ENCODE results near the gene HPS1. TPM values are rescaled to one million over a fixed set of nuclear protein-coding genes. Genes with fewer than 3 reads are reported as not detected.

HPS1 gene
- total and polyA plus RNA-seq, 2 experiments from 2014 or later = 21.4 to 51.2 TPM

DNA sequence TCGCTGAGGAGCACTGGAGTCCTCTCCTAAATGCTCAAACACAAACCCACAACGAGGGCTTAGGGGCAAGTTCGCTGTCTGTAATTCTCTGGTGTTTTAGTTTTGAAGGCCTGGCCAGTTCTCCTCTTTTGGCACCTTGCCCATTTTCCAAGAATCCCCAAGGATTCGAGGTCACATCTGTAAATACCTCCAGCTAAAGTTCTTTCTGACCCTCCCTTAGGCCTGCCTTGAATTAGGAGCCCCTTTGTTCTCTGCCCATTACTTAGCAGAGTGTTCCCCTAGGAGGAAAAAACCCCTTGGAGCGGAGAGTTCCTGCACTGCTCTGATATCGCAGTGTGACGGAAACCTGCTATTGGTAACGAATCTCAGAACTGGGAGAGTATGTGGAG lies 31.0 kb downstream of the HPS1 start:
- H3K27me3 ChIP-seq (ENCODE audit: insufficient read depth) = no peaks in the 10 kb centered on the region
- peak overlapping the region; percentile 79 for H3K4me2 ChIP-seq
- H2AFZ ChIP-seq = no peak overlapping the region
- no peaks in the 10 kb centered on the region for H3F3A ChIP-seq (replicated peaks; ENCODE audit: low read depth)
- Mint-ChIP-seq H3K4me1 (peaks cover 12% of the 10 kb centered on the region; the same call in 2 of the 3 replicates), H3K4me3 (no peak overlapping the region), H3K27me3 (ENCODE audit: insufficient read depth, low read depth, poor library complexity) (peaks cover 7% of the 10 kb centered on the region), H3K36me3 (ENCODE audit: low read depth) (peaks cover 8% of the 10 kb centered on the region; the same call in 2 of the 3 replicates), H3K27ac (no peak overlapping the region), H3K9me3 (no peaks in the 10 kb centered on the region)
- no peaks in the 10 kb centered on the region for H3K36me3 ChIP-seq (ENCODE audit: insufficient read depth)
- H3K9me2 ChIP-seq (ENCODE audit: insufficient read depth) = no peaks in the 10 kb centered on the region
- no peak overlapping the region for H3K4me3 ChIP-seq
- H4K20me1 ChIP-seq (replicated peaks; ENCODE audit: insufficient read depth) = no peaks in the 10 kb centered on the region
- no peaks in the 10 kb centered on the region for H3K79me2 ChIP-seq (replicated peaks; ENCODE audit: insufficient read depth)
- ATAC-seq (no peak), DNase-seq (ENCODE audit: low spot score) (no peak)
- H3K27ac ChIP-seq (ENCODE audit: low read depth) = peak overlapping the region; percentile 74; the same call in 1 of the 2 replicates
- TF ChIP-seq JUNB (IDR thresholded peaks at IDR 0.05; ENCODE audit: unreplicated experiment) (no peak), ETS1 (IDR thresholded peaks at IDR 0.05) (no peak), STAT1 (IDR thresholded peaks at IDR 0.05; ENCODE audit: unreplicated experiment) (no peak), ZNF114 (CRISPR knock-in tag; IDR thresholded peaks at IDR 0.05) (no peak), EZH2phosphoT487 (IDR thresholded peaks at IDR 0.05; ENCODE audit: unreplicated experiment) (no peak), ZNF331 (CRISPR knock-in tag; IDR thresholded peaks at IDR 0.05; ENCODE audit: low read depth) (no peak), CREB1 (CRISPR knock-in tag; IDR thresholded peaks at IDR 0.05; ENCODE audit: low read depth) (no peak), POLR2AphosphoS5 (IDR thresholded peaks at IDR 0.05; ENCODE audit: low read depth) (no peak), NANOG (IDR thresholded peaks at IDR 0.05; ENCODE audit: borderline replicate concordance) (no peak), EZH2 (IDR thresholded peaks at IDR 0.05; ENCODE audit: low read depth, unreplicated experiment) (no peak)
- TF ChIP-seq, protein P1, sequence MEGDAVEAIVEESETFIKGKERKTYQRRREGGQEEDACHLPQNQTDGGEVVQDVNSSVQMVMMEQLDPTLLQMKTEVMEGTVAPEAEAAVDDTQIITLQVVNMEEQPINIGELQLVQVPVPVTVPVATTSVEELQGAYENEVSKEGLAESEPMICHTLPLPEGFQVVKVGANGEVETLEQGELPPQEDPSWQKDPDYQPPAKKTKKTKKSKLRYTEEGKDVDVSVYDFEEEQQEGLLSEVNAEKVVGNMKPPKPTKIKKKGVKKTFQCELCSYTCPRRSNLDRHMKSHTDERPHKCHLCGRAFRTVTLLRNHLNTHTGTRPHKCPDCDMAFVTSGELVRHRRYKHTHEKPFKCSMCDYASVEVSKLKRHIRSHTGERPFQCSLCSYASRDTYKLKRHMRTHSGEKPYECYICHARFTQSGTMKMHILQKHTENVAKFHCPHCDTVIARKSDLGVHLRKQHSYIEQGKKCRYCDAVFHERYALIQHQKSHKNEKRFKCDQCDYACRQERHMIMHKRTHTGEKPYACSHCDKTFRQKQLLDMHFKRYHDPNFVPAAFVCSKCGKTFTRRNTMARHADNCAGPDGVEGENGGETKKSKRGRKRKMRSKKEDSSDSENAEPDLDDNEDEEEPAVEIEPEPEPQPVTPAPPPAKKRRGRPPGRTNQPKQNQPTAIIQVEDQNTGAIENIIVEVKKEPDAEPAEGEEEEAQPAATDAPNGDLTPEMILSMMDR (conservative IDR thresholded peaks at IDR 0.05; ENCODE audit: low read depth in 2 of 2) = no peak
- TF ChIP-seq, protein P2, sequence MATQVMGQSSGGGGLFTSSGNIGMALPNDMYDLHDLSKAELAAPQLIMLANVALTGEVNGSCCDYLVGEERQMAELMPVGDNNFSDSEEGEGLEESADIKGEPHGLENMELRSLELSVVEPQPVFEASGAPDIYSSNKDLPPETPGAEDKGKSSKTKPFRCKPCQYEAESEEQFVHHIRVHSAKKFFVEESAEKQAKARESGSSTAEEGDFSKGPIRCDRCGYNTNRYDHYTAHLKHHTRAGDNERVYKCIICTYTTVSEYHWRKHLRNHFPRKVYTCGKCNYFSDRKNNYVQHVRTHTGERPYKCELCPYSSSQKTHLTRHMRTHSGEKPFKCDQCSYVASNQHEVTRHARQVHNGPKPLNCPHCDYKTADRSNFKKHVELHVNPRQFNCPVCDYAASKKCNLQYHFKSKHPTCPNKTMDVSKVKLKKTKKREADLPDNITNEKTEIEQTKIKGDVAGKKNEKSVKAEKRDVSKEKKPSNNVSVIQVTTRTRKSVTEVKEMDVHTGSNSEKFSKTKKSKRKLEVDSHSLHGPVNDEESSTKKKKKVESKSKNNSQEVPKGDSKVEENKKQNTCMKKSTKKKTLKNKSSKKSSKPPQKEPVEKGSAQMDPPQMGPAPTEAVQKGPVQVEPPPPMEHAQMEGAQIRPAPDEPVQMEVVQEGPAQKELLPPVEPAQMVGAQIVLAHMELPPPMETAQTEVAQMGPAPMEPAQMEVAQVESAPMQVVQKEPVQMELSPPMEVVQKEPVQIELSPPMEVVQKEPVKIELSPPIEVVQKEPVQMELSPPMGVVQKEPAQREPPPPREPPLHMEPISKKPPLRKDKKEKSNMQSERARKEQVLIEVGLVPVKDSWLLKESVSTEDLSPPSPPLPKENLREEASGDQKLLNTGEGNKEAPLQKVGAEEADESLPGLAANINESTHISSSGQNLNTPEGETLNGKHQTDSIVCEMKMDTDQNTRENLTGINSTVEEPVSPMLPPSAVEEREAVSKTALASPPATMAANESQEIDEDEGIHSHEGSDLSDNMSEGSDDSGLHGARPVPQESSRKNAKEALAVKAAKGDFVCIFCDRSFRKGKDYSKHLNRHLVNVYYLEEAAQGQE (IDR thresholded peaks at IDR 0.05; ENCODE audit: unreplicated experiment) = no peak
- TF ChIP-seq, protein P3, sequence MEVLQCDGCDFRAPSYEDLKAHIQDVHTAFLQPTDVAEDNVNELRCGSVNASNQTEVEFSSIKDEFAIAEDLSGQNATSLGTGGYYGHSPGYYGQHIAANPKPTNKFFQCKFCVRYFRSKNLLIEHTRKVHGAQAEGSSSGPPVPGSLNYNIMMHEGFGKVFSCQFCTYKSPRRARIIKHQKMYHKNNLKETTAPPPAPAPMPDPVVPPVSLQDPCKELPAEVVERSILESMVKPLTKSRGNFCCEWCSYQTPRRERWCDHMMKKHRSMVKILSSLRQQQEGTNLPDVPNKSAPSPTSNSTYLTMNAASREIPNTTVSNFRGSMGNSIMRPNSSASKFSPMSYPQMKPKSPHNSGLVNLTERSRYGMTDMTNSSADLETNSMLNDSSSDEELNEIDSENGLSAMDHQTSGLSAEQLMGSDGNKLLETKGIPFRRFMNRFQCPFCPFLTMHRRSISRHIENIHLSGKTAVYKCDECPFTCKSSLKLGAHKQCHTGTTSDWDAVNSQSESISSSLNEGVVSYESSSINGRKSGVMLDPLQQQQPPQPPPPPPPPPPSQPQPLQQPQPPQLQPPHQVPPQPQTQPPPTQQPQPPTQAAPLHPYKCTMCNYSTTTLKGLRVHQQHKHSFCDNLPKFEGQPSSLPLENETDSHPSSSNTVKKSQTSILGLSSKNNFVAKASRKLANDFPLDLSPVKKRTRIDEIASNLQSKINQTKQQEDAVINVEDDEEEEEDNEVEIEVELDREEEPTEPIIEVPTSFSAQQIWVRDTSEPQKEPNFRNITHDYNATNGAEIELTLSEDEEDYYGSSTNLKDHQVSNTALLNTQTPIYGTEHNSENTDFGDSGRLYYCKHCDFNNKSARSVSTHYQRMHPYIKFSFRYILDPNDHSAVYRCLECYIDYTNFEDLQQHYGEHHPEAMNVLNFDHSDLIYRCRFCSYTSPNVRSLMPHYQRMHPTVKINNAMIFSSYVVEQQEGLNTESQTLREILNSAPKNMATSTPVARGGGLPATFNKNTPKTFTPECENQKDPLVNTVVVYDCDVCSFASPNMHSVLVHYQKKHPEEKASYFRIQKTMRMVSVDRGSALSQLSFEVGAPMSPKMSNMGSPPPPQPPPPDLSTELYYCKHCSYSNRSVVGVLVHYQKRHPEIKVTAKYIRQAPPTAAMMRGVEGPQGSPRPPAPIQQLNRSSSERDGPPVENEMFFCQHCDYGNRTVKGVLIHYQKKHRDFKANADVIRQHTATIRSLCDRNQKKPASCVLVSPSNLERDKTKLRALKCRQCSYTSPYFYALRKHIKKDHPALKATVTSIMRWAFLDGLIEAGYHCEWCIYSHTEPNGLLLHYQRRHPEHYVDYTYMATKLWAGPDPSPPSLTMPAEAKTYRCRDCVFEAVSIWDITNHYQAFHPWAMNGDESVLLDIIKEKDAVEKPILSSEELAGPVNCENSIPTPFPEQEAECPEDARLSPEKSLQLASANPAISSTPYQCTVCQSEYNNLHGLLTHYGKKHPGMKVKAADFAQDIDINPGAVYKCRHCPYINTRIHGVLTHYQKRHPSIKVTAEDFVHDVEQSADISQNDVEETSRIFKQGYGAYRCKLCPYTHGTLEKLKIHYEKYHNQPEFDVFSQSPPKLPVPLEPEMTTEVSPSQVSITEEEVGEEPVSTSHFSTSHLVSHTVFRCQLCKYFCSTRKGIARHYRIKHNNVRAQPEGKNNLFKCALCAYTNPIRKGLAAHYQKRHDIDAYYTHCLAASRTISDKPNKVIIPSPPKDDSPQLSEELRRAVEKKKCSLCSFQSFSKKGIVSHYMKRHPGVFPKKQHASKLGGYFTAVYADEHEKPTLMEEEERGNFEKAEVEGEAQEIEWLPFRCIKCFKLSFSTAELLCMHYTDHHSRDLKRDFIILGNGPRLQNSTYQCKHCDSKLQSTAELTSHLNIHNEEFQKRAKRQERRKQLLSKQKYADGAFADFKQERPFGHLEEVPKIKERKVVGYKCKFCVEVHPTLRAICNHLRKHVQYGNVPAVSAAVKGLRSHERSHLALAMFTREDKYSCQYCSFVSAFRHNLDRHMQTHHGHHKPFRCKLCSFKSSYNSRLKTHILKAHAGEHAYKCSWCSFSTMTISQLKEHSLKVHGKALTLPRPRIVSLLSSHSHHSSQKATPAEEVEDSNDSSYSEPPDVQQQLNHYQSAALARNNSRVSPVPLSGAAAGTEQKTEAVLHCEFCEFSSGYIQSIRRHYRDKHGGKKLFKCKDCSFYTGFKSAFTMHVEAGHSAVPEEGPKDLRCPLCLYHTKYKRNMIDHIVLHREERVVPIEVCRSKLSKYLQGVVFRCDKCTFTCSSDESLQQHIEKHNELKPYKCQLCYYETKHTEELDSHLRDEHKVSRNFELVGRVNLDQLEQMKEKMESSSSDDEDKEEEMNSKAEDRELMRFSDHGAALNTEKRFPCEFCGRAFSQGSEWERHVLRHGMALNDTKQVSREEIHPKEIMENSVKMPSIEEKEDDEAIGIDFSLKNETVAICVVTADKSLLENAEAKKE (CRISPR knock-in tag; IDR thresholded peaks at IDR 0.05) = no peak
- H3K4me1 ChIP-seq (ENCODE audit: insufficient read depth) = peaks cover 14% of the 10 kb centered on the region
